ENCODE data around the gene SREBF1. TPM values are rescaled to one million over a fixed set of nuclear protein-coding genes. Genes with fewer than 3 reads are reported as not detected.

SREBF1 gene
- total RNA-seq, 1 donor from 2014 or later, result 86.9 TPM

DNA sequence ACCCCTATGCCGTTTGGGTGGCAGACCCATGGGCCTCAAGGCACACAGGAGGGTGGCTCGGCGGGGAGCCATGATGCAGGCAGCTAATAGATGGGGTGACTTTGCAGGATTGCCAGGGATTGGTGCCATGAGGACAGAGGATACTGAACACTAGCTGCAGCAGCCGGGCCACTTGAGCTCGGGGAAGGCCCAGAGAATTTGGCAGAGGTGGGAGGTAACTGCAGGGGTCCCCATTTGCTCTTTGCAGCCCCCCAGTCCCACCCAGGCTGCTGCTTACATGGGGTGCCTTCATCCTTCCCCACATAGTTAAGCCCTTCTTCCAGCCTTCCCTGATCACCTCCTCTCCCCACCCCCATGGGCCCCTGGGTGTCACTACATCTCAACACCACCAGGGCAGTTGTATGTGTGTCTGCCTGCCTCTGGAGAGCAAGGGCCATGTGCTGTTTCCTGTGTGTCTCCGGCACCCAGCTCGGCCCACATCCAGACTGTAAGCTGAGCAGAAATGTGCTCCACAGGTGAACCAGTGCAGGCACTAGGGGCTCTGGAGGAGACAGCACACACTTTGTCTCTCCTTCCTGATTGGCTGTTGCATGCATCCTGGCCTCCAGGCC lies 52.0 kb downstream of the SREBF1 start:
- TF ChIP-seq, protein P1, sequence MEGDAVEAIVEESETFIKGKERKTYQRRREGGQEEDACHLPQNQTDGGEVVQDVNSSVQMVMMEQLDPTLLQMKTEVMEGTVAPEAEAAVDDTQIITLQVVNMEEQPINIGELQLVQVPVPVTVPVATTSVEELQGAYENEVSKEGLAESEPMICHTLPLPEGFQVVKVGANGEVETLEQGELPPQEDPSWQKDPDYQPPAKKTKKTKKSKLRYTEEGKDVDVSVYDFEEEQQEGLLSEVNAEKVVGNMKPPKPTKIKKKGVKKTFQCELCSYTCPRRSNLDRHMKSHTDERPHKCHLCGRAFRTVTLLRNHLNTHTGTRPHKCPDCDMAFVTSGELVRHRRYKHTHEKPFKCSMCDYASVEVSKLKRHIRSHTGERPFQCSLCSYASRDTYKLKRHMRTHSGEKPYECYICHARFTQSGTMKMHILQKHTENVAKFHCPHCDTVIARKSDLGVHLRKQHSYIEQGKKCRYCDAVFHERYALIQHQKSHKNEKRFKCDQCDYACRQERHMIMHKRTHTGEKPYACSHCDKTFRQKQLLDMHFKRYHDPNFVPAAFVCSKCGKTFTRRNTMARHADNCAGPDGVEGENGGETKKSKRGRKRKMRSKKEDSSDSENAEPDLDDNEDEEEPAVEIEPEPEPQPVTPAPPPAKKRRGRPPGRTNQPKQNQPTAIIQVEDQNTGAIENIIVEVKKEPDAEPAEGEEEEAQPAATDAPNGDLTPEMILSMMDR (IDR thresholded peaks at IDR 0.05), result peak; percentile 28
- DNase-seq (ENCODE audit: extremely low spot score, unreplicated experiment), result no peak
- Mint-ChIP-seq H3K36me3 (ENCODE audit: unreplicated experiment) (no peaks in the 10 kb centered on the region), H3K4me3 (ENCODE audit: unreplicated experiment) (no peak overlapping the region), H3K27me3 (ENCODE audit: unreplicated experiment) (no peaks in the 10 kb centered on the region), H3K4me1 (ENCODE audit: unreplicated experiment) (peaks cover 47% of the 10 kb centered on the region), H3K9me3 (ENCODE audit: unreplicated experiment) (no peaks in the 10 kb centered on the region), H3K27ac (ENCODE audit: unreplicated experiment) (peak overlapping the region; percentile 72)

DNA sequence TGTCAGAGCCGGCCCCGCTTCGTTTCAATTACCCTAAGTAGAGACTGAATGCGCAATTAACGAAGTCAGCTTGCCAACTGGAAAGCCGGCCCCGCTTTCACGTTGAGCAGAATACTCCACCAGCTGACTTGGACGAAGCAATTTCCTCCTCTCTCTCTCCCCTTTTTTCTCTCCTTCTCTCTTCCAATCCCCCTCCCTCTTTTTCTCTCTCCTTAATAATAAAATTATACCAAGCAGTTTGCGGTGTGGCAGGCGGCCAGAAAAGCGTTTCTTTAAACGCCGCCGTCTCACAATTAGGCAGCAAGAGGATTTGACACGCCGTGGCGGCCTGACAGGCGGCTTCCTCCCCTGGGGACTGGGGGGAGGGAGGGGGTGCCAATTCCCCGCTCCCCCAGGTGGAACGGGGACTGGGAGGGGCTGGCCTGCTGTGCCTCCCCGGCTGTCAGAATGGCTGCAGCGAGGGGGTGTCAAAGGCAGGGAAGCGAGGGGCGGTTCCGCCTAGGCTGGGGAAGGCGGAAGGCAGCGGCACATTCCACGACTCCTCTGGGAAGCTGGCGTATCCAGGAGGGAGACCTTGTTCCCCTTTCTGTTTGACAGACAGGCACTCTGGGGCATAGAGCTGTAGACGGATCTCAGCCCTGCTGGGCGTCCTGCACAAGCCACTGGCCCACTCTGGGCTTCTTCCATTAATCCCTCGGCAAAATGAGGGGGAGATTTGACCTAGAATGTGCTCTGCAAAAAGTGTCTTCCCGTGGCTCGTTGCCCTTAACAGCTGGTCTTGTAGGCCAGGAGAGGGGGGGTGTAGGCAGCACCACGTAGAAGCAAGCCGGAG lies 52.7 kb downstream of the SREBF1 start:
- H3K27ac Mint-ChIP-seq (ENCODE audit: unreplicated experiment), result peak overlapping the region; percentile 68
- H3K4me1 Mint-ChIP-seq (ENCODE audit: unreplicated experiment), result peaks cover 45% of the 10 kb centered on the region
- H3K9me3 Mint-ChIP-seq (ENCODE audit: unreplicated experiment), result no peaks in the 10 kb centered on the region
- peak overlapping the region; percentile 68 for H3K4me3 Mint-ChIP-seq (ENCODE audit: unreplicated experiment)
- TF ChIP-seq, protein P1 (IDR thresholded peaks at IDR 0.05), result no peak
- H3K36me3 Mint-ChIP-seq (ENCODE audit: unreplicated experiment), result no peaks in the 10 kb centered on the region
- DNase-seq (ENCODE audit: extremely low spot score, unreplicated experiment), result peak; percentile 88
- no peaks in the 10 kb centered on the region for H3K27me3 Mint-ChIP-seq (ENCODE audit: unreplicated experiment)

DNA sequence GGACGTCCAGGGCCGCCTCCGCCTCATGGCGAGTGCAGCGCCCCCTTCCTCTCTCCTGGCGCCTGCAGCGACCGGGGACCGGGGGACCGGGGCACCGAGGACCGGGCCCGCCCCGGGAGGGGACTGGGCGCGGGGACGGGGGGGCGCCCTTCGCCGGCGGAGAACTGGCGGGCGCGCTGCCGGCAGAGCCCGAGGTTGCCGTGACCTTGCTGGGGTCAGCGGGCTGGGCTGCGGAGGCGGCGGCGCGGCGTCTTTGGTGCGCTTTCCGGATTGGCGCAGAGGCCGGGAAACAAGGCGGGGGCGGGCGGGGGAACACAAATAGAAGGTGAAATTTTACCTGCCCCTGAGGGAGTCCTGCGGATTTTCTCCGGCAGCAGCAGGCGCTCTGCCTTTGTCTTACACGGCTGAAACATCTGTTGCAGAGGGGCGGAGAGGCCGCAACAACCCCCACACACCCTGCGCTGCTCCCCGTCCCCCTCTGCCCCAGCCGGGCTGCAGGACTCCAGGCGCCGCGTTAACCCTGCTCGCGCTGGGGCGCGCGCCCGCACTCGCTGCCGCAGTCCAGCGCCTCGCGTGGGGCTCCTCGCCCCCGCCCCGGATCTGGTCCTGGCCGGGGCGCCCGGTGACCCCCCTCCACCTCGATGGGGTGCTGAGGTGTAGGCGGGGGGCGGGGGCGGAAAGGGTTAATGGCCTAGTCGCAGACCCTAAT lies 53.5 kb downstream of the SREBF1 start:
- TF ChIP-seq, protein P1 (IDR thresholded peaks at IDR 0.05), result peak; percentile 47
- Mint-ChIP-seq H3K4me3 (ENCODE audit: unreplicated experiment) (peak overlapping the region; percentile 68), H3K4me1 (ENCODE audit: unreplicated experiment) (peaks cover 53% of the 10 kb centered on the region), H3K27me3 (ENCODE audit: unreplicated experiment) (no peaks in the 10 kb centered on the region), H3K9me3 (ENCODE audit: unreplicated experiment) (no peaks in the 10 kb centered on the region), H3K27ac (ENCODE audit: unreplicated experiment) (no peak overlapping the region), H3K36me3 (ENCODE audit: unreplicated experiment) (no peaks in the 10 kb centered on the region)
- no peak for DNase-seq (ENCODE audit: extremely low spot score, unreplicated experiment)

DNA sequence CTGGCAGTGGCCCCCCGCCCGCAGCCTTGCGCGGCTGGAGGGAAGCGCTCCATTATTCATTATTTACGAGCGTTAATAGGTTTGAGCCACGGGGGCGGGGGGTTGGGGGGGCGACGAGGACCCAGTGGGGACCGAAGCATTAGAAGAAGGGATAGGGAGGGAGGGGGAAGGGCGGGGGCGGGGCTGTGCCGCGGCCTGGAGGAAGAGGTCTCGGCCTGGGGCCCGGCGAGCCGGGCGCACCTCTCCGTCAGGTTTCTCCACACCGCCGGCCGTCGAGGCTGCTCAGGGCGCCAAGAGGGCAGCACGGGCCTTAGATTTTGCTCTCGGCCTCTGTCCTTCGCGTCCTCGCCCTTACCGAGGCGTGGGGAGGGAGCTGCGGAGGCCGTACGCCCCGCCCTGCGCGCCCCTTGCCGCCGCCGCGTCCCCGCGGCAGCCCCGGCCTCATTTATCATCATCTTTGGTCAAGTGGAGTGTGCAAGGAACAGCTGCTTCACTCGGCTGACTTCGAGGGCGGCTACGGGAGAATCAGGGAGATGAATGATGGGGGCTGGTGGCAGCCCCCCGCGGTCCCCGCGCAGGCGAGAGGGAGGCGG lies 54.2 kb downstream of the SREBF1 start:
- TF ChIP-seq, protein P1 (IDR thresholded peaks at IDR 0.05), result no peak
- no peak for DNase-seq (ENCODE audit: extremely low spot score, unreplicated experiment)
- Mint-ChIP-seq H3K36me3 (ENCODE audit: unreplicated experiment) (no peaks in the 10 kb centered on the region), H3K4me1 (ENCODE audit: unreplicated experiment) (peaks cover 58% of the 10 kb centered on the region), H3K27me3 (ENCODE audit: unreplicated experiment) (no peaks in the 10 kb centered on the region), H3K27ac (ENCODE audit: unreplicated experiment) (no peak overlapping the region), H3K9me3 (ENCODE audit: unreplicated experiment) (no peaks in the 10 kb centered on the region), H3K4me3 (ENCODE audit: unreplicated experiment) (peak overlapping the region; percentile 65)

Data from osteocyte (in vitro differentiated cells).